Keratinocyte (primary cell): ENCODE results near the gene WDR44. TPM values are rescaled to one million over a fixed set of nuclear protein-coding genes. Genes with fewer than 3 reads are reported as not detected.

Experiments
- DNase-seq: peaks from one replicate; pipeline ENCODE4 v3.0.0-alpha.2; 2011; ENCODE audit warnings: low read depth, missing footprints, low spot score
- FAIRE-seq: peaks from 2 replicates; lab custom pipeline; 2011; peaks lifted over from hg19 to GRCh38; lab: Jason Lieb, UNC
- H2AFZ ChIP-seq: 2 replicates; pipeline ENCODE4 v1.6.0; 2012; ENCODE audit warnings: low read length, control low read depth, inconsistent platforms; ENCODE audit not compliant: control insufficient read depth
- H3K27ac ChIP-seq: 2 replicates; pipeline ENCODE4 v1.5.1; 2011; ENCODE audit warnings: low read length; ENCODE audit not compliant: control insufficient read depth, insufficient read depth
- H3K27me3 ChIP-seq: 3 replicates; pipeline ENCODE4 v1.6.0; 2011; ENCODE audit warnings: low read length; ENCODE audit not compliant: control insufficient read depth, insufficient read depth; ENCODE audit errors: extremely low read depth
- H3K36me3 ChIP-seq, 2 experiments: 2 replicates in 1 of 2; 3 replicates in 1 of 2; pipeline ENCODE4 v1.5.1; 2011; ENCODE audit warnings: low read length in 2 of 2, mild to moderate bottlenecking in 1 of 2; ENCODE audit not compliant: control insufficient read depth in 2 of 2, insufficient read depth in 2 of 2; ENCODE audit errors: extremely low read depth in 1 of 2
- H3K4me1 ChIP-seq: 3 replicates; pipeline ENCODE4 v1.5.1; 2011; ENCODE audit warnings: low read length; ENCODE audit not compliant: control insufficient read depth, insufficient read depth; ENCODE audit errors: extremely low read depth
- H3K4me2 ChIP-seq: 3 replicates; pipeline ENCODE4 v1.6.0; 2011; ENCODE audit warnings: low read depth, low read length; ENCODE audit not compliant: control insufficient read depth, insufficient read depth; ENCODE audit errors: extremely low read depth
- H3K4me3 ChIP-seq, 3 experiments: fragments of 200-600 bp in 1 of 3; sonication (generic) in 1 of 3; 2 replicates in 2 of 3; 3 replicates in 1 of 3; pipeline ENCODE4 v1.5.1; 2011 to 2016; ENCODE audit warnings: low read length in 3 of 3, mild to moderate bottlenecking in 3 of 3, control low read depth in 2 of 3, inconsistent platforms in 1 of 3, low read depth in 1 of 3, mixed read lengths in 1 of 3, mixed run types in 1 of 3, moderate library complexity in 1 of 3; ENCODE audit not compliant: control insufficient read depth in 2 of 3, insufficient read depth in 2 of 3; ENCODE audit errors: extremely low read depth in 1 of 3
- H3K79me2 ChIP-seq: 2 replicates; pipeline ENCODE4 v1.6.0; 2012; ENCODE audit warnings: low read length; ENCODE audit not compliant: control insufficient read depth, insufficient read depth
- H3K9ac ChIP-seq: 3 replicates; pipeline ENCODE4 v1.6.0; 2011; ENCODE audit warnings: low read length; ENCODE audit not compliant: control insufficient read depth, insufficient read depth; ENCODE audit errors: extremely low read depth
- H3K9me1 ChIP-seq: 3 replicates; pipeline ENCODE4 v1.6.0; 2011; ENCODE audit warnings: low read length; ENCODE audit not compliant: control insufficient read depth, insufficient read depth; ENCODE audit errors: extremely low read depth
- H3K9me3 ChIP-seq: 2 replicates; pipeline ENCODE4 v1.5.1; 2012; ENCODE audit warnings: low read depth, low read length; ENCODE audit not compliant: control insufficient read depth
- H4K20me1 ChIP-seq: 3 replicates; pipeline ENCODE4 v1.6.0; 2011; ENCODE audit warnings: low read length; ENCODE audit not compliant: control insufficient read depth, insufficient read depth; ENCODE audit errors: extremely low read depth
- EZH2 ChIP-seq: IDR thresholded peaks from one replicate; pipeline ENCODE4 v1.6.1; 2012; ENCODE audit warnings: inconsistent platforms, mild to moderate bottlenecking, low read length, moderate library complexity
- dilution Hi-C: fragments of 300-500 bp; cut with MboI; formaldehyde crosslinking; loops from one replicate; pipeline ENCODE4 v1.7.0; 2020; ENCODE audit warnings: low sequenced_read_pairs; ENCODE audit not compliant: extremely low pct_ligation_motif_present
- polyA plus RNA-seq, 5 experiments: library from polyadenylated mRNA; depleted of rRNA in 3 of 5; stranded (reverse) in 3 of 5; stranded (forward) in 1 of 5; unstranded in 1 of 5; fragments of >200 nt; gene quantifications; 1 replicate in 1 of 5; 2 replicates in 3 of 5; 3 replicates in 1 of 5; pipeline versions ENCODE4 v1.2.1 to v1.2.3, GENCODE V29; 2011 to 2012; ENCODE audit warnings: missing spikeins in 2 of 5, low read depth in 1 of 5, low replicate concordance in 1 of 5
- TF ChIP-seq, protein P1 (sequence below), 3 experiments: IDR thresholded peaks in 1 of 3; conservative IDR thresholded peaks in 1 of 3; optimal IDR thresholded peaks in 1 of 3; 2 replicates in 2 of 3; 3 replicates in 1 of 3; pipeline versions ENCODE3 to v1.5.1; 2011; ENCODE audit warnings: low read length in 3 of 3, mild to moderate bottlenecking in 3 of 3, moderate library complexity in 2 of 3, control low read depth in 1 of 3, inconsistent platforms in 1 of 3; ENCODE audit not compliant: insufficient read depth in 2 of 3; ENCODE audit errors: extremely low read depth in 1 of 3

Gene WDR44
- polyA plus RNA-seq, 1 donor (not counting 4 experiments of a cell fraction or from before 2014, with no cell fraction given): 22.9 TPM

DNA sequence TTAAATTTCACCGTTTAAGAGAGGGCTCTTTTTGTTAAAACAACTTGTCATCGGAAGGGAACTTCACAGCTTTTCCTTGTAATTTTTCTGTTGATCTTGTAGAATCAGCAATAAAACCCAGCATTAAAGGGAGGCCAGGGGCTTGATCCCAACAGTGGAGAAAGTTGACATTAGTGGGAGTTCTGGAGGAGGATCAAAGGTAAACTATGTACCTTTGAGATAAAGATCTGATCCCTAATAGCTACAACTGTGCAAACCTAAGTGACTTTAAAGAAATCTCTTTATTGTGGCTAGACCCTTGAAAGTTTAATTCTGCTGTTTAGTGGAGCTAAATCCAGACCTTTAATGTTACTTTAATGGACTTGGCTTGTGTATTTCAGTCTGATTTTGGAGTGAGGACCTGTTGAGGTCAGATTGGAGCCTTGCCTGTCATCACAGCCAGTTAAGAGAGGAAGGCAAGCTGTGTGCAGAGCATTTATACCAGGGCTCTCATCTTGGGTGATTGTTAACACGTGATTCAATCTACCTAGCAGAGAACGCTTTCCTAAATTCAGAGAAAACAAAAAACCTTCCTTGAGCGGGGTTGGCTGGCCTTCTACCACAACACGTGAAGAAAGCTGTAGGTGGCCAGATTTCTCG, 151.4 kb downstream of the WDR44 start:
- dilution Hi-C loops: no loop called here
- no peak for FAIRE-seq
- H3K4me3 ChIP-seq: no peak overlapping the region

DNA sequence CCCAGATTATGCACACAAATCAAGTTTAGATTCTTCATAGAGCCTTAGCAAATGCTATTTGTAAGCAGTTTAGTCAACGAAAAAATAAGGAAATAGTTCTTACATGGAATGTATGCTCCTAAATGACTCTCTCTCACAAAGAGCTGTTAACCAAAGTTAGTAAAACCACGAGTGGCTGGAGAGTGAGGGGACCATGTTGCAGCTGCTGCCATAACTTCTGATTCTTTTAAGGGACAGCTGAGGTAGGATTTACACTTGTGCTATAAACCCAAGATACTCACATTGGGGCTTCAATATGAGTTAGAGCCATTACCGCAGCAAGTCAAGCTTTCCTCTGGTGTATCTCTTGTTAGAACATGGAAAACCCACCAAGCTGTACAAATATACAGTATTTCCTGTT, 152.4 kb downstream of the WDR44 start:
- H3K4me3 ChIP-seq: no peak overlapping the region
- no peak overlapping the region for H3K4me2 ChIP-seq
- H3K27me3 ChIP-seq: no peaks in the 10 kb centered on the region
- no peaks in the 10 kb centered on the region for H3K9me1 ChIP-seq
- dilution Hi-C loops: no loop called here
- no peaks in the 10 kb centered on the region for H4K20me1 ChIP-seq
- no peak overlapping the region for H2AFZ ChIP-seq
- no peak overlapping the region for H3K9ac ChIP-seq
- H3K79me2 ChIP-seq: no peaks in the 10 kb centered on the region
- no peak overlapping the region for H3K27ac ChIP-seq
- H3K9me3 ChIP-seq: no peaks in the 10 kb centered on the region
- TF ChIP-seq, protein P1, sequence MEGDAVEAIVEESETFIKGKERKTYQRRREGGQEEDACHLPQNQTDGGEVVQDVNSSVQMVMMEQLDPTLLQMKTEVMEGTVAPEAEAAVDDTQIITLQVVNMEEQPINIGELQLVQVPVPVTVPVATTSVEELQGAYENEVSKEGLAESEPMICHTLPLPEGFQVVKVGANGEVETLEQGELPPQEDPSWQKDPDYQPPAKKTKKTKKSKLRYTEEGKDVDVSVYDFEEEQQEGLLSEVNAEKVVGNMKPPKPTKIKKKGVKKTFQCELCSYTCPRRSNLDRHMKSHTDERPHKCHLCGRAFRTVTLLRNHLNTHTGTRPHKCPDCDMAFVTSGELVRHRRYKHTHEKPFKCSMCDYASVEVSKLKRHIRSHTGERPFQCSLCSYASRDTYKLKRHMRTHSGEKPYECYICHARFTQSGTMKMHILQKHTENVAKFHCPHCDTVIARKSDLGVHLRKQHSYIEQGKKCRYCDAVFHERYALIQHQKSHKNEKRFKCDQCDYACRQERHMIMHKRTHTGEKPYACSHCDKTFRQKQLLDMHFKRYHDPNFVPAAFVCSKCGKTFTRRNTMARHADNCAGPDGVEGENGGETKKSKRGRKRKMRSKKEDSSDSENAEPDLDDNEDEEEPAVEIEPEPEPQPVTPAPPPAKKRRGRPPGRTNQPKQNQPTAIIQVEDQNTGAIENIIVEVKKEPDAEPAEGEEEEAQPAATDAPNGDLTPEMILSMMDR (optimal IDR thresholded peaks at IDR 0.05 in 1 of 3, IDR thresholded peaks at IDR 0.05 in 1 of 3, conservative IDR thresholded peaks at IDR 0.05 in 1 of 3; ENCODE audit: extremely low read depth in 1 of 3, insufficient read depth in 2 of 3, low read length in 3 of 3): no peak
- no peak for TF ChIP-seq EZH2
- no peaks in the 10 kb centered on the region for H3K36me3 ChIP-seq
- H3K4me1 ChIP-seq: no peaks in the 10 kb centered on the region
- FAIRE-seq: no peak
- DNase-seq: no peak

More for the DNA sequence above, 151.4 kb downstream of the WDR44 start:
- Histone ChIP-seq H3K27me3 (no peaks in the 10 kb centered on the region), H3K9me1 (no peaks in the 10 kb centered on the region), H3K4me2 (peak overlapping the region; percentile 71), H3K79me2 (no peaks in the 10 kb centered on the region), H3K9me3 (no peaks in the 10 kb centered on the region), H3K4me1 (no peaks in the 10 kb centered on the region), H3K36me3 (no peaks in the 10 kb centered on the region), H3K9ac (no peak overlapping the region), H3K27ac (no peak overlapping the region), H2AFZ (no peak overlapping the region), H4K20me1 (no peaks in the 10 kb centered on the region)
- no peak for TF ChIP-seq EZH2
- TF ChIP-seq, protein P1 (optimal IDR thresholded peaks at IDR 0.05 in 1 of 3, IDR thresholded peaks at IDR 0.05 in 1 of 3, conservative IDR thresholded peaks at IDR 0.05 in 1 of 3; ENCODE audit: extremely low read depth in 1 of 3, insufficient read depth in 2 of 3, low read length in 3 of 3): no peak
- DNase-seq: no peak
